Measurements from ENCODE around the gene MKRN2OS. TPM values are rescaled to one million over a fixed set of nuclear protein-coding genes. Genes with fewer than 3 reads are reported as not detected.

MKRN2OS gene
- total RNA-seq, 1 experiment from 2014 or later = not detected

DNA sequence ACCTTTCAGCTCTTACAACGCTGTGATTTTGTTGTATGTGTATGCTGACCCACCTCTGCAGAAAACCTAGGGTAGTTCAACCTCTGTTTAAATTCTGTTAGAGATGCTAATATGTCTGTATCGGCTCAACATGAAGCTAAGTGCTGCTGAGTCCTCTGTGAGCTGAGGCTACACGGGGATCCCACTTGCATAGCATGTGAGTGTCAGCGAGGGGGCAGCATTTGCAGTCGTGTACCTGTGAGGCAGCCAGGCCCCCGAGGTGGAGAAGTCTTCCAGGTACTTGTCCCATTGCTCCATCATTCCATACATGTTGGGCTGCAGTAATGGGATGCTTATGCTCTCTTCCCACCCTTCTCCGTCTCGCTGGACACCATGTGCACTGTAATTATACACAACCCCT is 3.7 kb downstream of the MKRN2OS start:
- Histone ChIP-seq H3K79me2 (ENCODE audit: insufficient read depth, low read length) (no peaks in the 10 kb centered on the region), H3K9me3 (ENCODE audit: control insufficient read depth in 1 of 2, insufficient read depth in 1 of 2, low read depth in 1 of 2, low read length in 2 of 2) (no peaks in the 10 kb centered on the region), H3K27ac (ENCODE audit: low read depth, low read length) (no peak overlapping the region), H2AFZ (ENCODE audit: low read depth, low read length, poor library complexity, severe bottlenecking) (no peak overlapping the region), H3K4me3 (replicated peaks in 1 of 2; ENCODE audit: low read depth in 1 of 2, low read length in 2 of 2) (no peak overlapping the region), H3K9me2 (ENCODE audit: insufficient read depth) (no peaks in the 10 kb centered on the region), H4K20me1 (ENCODE audit: insufficient read depth) (no peaks in the 10 kb centered on the region), H3K4me2 (ENCODE audit: low read length) (no peak overlapping the region), H3K27me3 (ENCODE audit: insufficient read depth, low read length) (no peaks in the 10 kb centered on the region), H3K9ac (ENCODE audit: low read length) (no peak overlapping the region), H3K36me3 (ENCODE audit: control insufficient read depth in 1 of 2, insufficient read depth in 2 of 2, low read length in 2 of 2) (peaks cover 2 to 6% of the 10 kb centered on the region in 2 experiments; a peak in 2 of 4 replicates), H3K4me1 (ENCODE audit: control insufficient read depth in 1 of 2, insufficient read depth in 2 of 2, low read length in 2 of 2) (peaks cover 0 to 7% of the 10 kb centered on the region in 2 experiments; a peak in 1 of 4 replicates)
- CTCF ChIA-PET = no interaction called here
- POLR2A ChIA-PET = no interaction called here
- RAD21 ChIA-PET (ENCODE audit: low non-redundant PET in 1 of 2, low total read pairs in 2 of 2, uncharacterized antibody in 2 of 2, unreplicated experiment in 2 of 2) = no interaction called here
- 0 out of 2 replicates have a peak, but pooled peaks have one; percentile 11 for TF ChIP-seq RAD21 (IDR thresholded peaks at IDR 0.05; ENCODE audit: low read depth)
- TF ChIP-seq, protein P1, sequence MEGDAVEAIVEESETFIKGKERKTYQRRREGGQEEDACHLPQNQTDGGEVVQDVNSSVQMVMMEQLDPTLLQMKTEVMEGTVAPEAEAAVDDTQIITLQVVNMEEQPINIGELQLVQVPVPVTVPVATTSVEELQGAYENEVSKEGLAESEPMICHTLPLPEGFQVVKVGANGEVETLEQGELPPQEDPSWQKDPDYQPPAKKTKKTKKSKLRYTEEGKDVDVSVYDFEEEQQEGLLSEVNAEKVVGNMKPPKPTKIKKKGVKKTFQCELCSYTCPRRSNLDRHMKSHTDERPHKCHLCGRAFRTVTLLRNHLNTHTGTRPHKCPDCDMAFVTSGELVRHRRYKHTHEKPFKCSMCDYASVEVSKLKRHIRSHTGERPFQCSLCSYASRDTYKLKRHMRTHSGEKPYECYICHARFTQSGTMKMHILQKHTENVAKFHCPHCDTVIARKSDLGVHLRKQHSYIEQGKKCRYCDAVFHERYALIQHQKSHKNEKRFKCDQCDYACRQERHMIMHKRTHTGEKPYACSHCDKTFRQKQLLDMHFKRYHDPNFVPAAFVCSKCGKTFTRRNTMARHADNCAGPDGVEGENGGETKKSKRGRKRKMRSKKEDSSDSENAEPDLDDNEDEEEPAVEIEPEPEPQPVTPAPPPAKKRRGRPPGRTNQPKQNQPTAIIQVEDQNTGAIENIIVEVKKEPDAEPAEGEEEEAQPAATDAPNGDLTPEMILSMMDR (IDR thresholded peaks at IDR 0.05 in 2 of 3, conservative IDR thresholded peaks at IDR 0.05 in 1 of 3; ENCODE audit: borderline replicate concordance in 1 of 3, insufficient read depth in 1 of 3, low read depth in 2 of 3, low read length in 2 of 3) = peak in 2 of 3 experiments; percentile 23 to 31; a peak in 2 of 6 replicates
- no peak for TF ChIP-seq SRF (IDR thresholded peaks at IDR 0.05; ENCODE audit: low read depth)
- no peak for TF ChIP-seq ZFX (IDR thresholded peaks at IDR 0.05)
- intact Hi-C loops (cut with micrococcal nuclease) = no loop called here
- ATAC-seq = peak; percentile 41; the same call in 1 of the 2 replicates
- no peak for DNase-seq (ENCODE audit: low read depth, low spot score)
- BruUV-seq (replicated peaks) = no TSS peak

DNA sequence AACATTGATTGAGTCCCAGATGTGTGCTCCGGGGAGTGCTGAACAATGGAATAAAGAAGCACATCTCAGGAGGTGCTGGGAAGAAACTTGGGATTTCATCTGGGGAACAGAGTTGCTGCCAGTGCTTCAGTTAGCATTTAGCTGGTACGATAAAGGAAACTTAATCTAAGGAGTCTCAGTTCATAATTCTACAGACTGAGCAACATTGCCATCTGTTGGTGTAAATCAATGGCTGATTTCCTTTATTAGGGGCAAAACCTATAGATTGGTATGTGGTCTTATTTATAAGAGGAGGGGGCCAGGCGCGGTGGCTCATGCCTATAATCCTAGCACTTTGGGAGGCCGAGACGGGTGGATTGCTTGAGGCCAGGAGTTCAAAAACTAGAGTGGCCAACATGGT is 8.9 kb downstream of the MKRN2OS start:
- no peak overlapping the region for H3K4me2 ChIP-seq (ENCODE audit: low read length)
- no peaks in the 10 kb centered on the region for H3K9me3 ChIP-seq (ENCODE audit: control insufficient read depth in 1 of 2, insufficient read depth in 1 of 2, low read depth in 1 of 2, low read length in 2 of 2)
- no peak overlapping the region for H2AFZ ChIP-seq (ENCODE audit: low read depth, low read length, poor library complexity, severe bottlenecking)
- BruUV-seq (replicated peaks) = no TSS peak
- CTCF ChIA-PET = interaction anchor here (1.0 kb wide), 1 partner anchor 401 kb away, joined by 5 read pairs; no protein-coding TSS in a partner anchor
- H3K79me2 ChIP-seq (ENCODE audit: insufficient read depth, low read length) = no peaks in the 10 kb centered on the region
- POLR2A ChIA-PET = no interaction called here
- TF ChIP-seq EGR1 (IDR thresholded peaks at IDR 0.05; ENCODE audit: low read depth) (no peak), RAD21 (IDR thresholded peaks at IDR 0.05; ENCODE audit: low read depth) (peak; percentile 30; the same call in 1 of the 2 replicates), CEBPB (IDR thresholded peaks at IDR 0.05; ENCODE audit: low read depth) (no peak)
- H4K20me1 ChIP-seq (ENCODE audit: insufficient read depth) = no peaks in the 10 kb centered on the region
- RAD21 ChIA-PET (ENCODE audit: low non-redundant PET in 1 of 2, low total read pairs in 2 of 2, uncharacterized antibody in 2 of 2, unreplicated experiment in 2 of 2) = no interaction called here
- H3K9ac ChIP-seq (ENCODE audit: low read length) = no peak overlapping the region
- no peak for DNase-seq (ENCODE audit: low read depth, low spot score)
- H3K4me1 ChIP-seq (ENCODE audit: control insufficient read depth in 1 of 2, insufficient read depth in 2 of 2, low read length in 2 of 2) = no peaks in the 10 kb centered on the region
- H3K27ac ChIP-seq (ENCODE audit: low read depth, low read length) = no peak overlapping the region
- H3K27me3 ChIP-seq (ENCODE audit: insufficient read depth, low read length) = no peaks in the 10 kb centered on the region
- intact Hi-C loops (cut with micrococcal nuclease) = no loop called here
- no peak for ATAC-seq
- no peak overlapping the region for H3K4me3 ChIP-seq (replicated peaks in 1 of 2; ENCODE audit: low read depth in 1 of 2, low read length in 2 of 2)
- peaks cover 9 to 13% of the 10 kb centered on the region in 2 experiments; a peak in 3 of 4 replicates for H3K36me3 ChIP-seq (ENCODE audit: control insufficient read depth in 1 of 2, insufficient read depth in 2 of 2, low read length in 2 of 2)
- H3K9me2 ChIP-seq (ENCODE audit: insufficient read depth) = no peaks in the 10 kb centered on the region
